Thyroid gland (tissue), 4 donors: ENCODE results near the gene NFASC. TPM values are rescaled to one million over a fixed set of nuclear protein-coding genes. Genes with fewer than 3 reads are reported as not detected.

ENCODE experiments used
- DNase-seq, 2 donors: peaks; one replicate each; pipeline ENCODE4 v3.0.0-alpha.2; 2019
- H3K27ac ChIP-seq, 3 donors: fragments of 200-600 bp; sonication (generic); 1 replicate in 2 of 3; 2 replicates in 1 of 3; pipeline ENCODE4 v1.5.1; 2016 to 2019; ENCODE audit warnings: mild to moderate bottlenecking in 1 of 3, moderate library complexity in 1 of 3
- H3K27me3 ChIP-seq: fragments of 200-600 bp; sonication (generic); one replicate; pipeline ENCODE4 v1.5.1; 2019
- H3K36me3 ChIP-seq, 2 donors: fragments of 200-600 bp; sonication (generic); one replicate each; pipeline ENCODE4 v1.5.1; 2016 to 2019
- H3K4me1 ChIP-seq, 2 donors: fragments of 200-600 bp; sonication (generic); one replicate each; pipeline ENCODE4 v1.5.1; 2017 to 2019
- H3K4me3 ChIP-seq, 3 donors: fragments of 200-600 bp; sonication (generic); replicated peaks in 1 of 3; 1 replicate in 2 of 3; 2 replicates in 1 of 3; pipeline ENCODE4 v1.5.1; 2016; ENCODE audit warnings: mild to moderate bottlenecking in 1 of 3
- H3K9me3 ChIP-seq: fragments of 200-600 bp; sonication (generic); one replicate; pipeline ENCODE4 v1.5.1; 2017
- CTCF ChIP-seq, 6 experiments: fragments of 200-600 bp in 3 of 6; fragments of 450-650 bp in 3 of 6; sonication (generic) in 3 of 6; IDR thresholded peaks; one replicate each; pipeline ENCODE4 v1.5.1; 2016 to 2019; ENCODE audit warnings: antibody characterized with exemption in 6 of 6, mild to moderate bottlenecking in 2 of 6, inconsistent platforms in 1 of 6, moderate library complexity in 1 of 6
- POLR2A ChIP-seq, 2 donors: fragments of 450-650 bp; IDR thresholded peaks; one replicate each; pipeline ENCODE4 v1.6.1; 2017; ENCODE audit warnings: antibody characterized with exemption in 2 of 2, mild to moderate bottlenecking in 2 of 2, moderate library complexity in 1 of 2
- WGBS, 2 donors: methylation state at CpG; one replicate each; pipeline ENCODE4 v1.1.5; 2017; 5-methylcytosine and 5-hydroxymethylcytosine counted together
- intact Hi-C: fragments of 100-400 bp; cut with DNase I; formaldehyde crosslinking; loops from one replicate; pipeline ENCODE4 v1.15.1; 2023
- total RNA-seq, 4 donors: library from RNA; depleted of rRNA; stranded (reverse); fragments of >200 nt; gene quantifications; one replicate each; pipeline ENCODE4 v1.2.3, GENCODE V29; 2016

NFASC gene
- total RNA-seq, 4 donors from 2014 or later, result 3.6 to 9.4 (median 3.9) TPM

- no peaks in the 10 kb centered on the region for H3K27me3 ChIP-seq
- 31 to 50% methylated on average over 13 of the region's 13 CpGs for WGBS, 2 donors
- DNase-seq, result peak; percentile 92 to 94
- H3K4me3 ChIP-seq, result no peak overlapping the region
- TF ChIP-seq POLR2A (IDR thresholded peaks at IDR 0.05), result no peak
- TF ChIP-seq CTCF (IDR thresholded peaks at IDR 0.05), result peak in 1 of 6 experiments; percentile 14
- H3K27ac ChIP-seq, result no peak overlapping the region
- H3K9me3 ChIP-seq, result no peaks in the 10 kb centered on the region
- no peaks in the 10 kb centered on the region for H3K36me3 ChIP-seq
- peaks cover 9 to 22% of the 10 kb centered on the region in 2 donors for H3K4me1 ChIP-seq
- intact Hi-C loops, result no loop called here
Measured at GRCh38 chr1:205012391-205013140, 141.9 kb downstream of the NFASC start.

- peaks cover 9 to 22% of the 10 kb centered on the region in 2 donors for H3K4me1 ChIP-seq
- peak; percentile 79 to 81 for DNase-seq
- H3K4me3 ChIP-seq, result no peak overlapping the region
- no peaks in the 10 kb centered on the region for H3K27me3 ChIP-seq
- 28 to 33% methylated on average over 6 of the region's 6 CpGs for WGBS, 2 donors
- H3K9me3 ChIP-seq, result no peaks in the 10 kb centered on the region
- intact Hi-C loops, result no loop called here
- TF ChIP-seq CTCF (IDR thresholded peaks at IDR 0.05) (no peak), POLR2A (IDR thresholded peaks at IDR 0.05) (no peak)
- H3K36me3 ChIP-seq, result no peaks in the 10 kb centered on the region
- no peak overlapping the region for H3K27ac ChIP-seq
Measured at GRCh38 chr1:205013683-205014367, 143.2 kb downstream of the NFASC start.

DNA sequence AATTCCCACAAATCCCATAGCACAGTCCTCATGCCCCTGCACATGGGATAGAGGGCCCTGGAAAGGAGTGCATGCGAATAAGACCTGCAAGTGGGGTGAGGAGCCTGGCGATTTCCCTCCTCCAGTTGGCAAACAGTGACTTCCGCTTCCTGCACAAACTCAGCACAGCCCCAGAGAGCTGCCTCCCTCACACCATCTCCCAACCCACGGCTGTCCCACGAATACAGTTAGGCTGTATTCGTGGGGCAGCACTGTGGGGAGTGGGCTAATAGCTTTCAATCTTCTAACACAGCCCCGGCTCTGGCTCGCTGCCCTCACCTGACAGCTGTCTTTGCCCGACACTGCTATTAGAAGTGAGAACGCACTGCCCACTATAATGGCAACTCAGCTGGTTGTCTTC, 144.1 kb downstream of the NFASC start:
- WGBS, 2 donors, result 58 to 71% methylated on average over 10 of the region's 10 CpGs
- Histone ChIP-seq H3K27me3 (no peaks in the 10 kb centered on the region), H3K27ac (no peak overlapping the region), H3K4me1 (peaks cover 9 to 22% of the 10 kb centered on the region in 2 donors), H3K4me3 (no peak overlapping the region), H3K36me3 (no peaks in the 10 kb centered on the region), H3K9me3 (no peaks in the 10 kb centered on the region)
- no peak for DNase-seq
- intact Hi-C loops, result no loop called here
- TF ChIP-seq CTCF (IDR thresholded peaks at IDR 0.05), result no peak
- no peak for TF ChIP-seq POLR2A (IDR thresholded peaks at IDR 0.05)

DNA sequence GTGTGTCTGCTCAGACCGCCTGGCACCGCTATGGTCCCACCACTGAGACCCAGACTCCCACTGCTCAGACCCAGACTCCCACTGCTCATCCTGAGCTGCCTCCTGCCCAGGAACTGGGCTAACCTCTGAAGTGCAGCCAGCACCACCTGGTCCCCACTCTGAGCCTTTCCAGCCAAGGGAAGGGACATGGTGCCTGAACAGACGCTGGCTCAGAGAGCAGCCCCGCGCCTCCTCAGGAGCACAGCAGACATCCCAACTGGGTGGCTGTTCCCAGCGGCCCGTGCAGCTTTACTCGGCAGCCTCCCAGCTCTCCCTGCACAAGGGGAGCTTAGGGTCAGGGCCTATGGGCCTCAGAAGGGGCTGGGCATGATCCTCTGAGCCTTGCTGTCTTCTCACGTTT, 144.6 kb downstream of the NFASC start:
- WGBS, 2 donors, result 80 to 91% methylated on average over 4 to 7 of the region's 9 CpGs

More for the DNA sequence above, 144.6 kb downstream of the NFASC start:
- TF ChIP-seq POLR2A (IDR thresholded peaks at IDR 0.05) (no peak), CTCF (IDR thresholded peaks at IDR 0.05) (no peak)
- H3K4me3 ChIP-seq, result no peak overlapping the region
- no peaks in the 10 kb centered on the region for H3K36me3 ChIP-seq
- peaks cover 9 to 22% of the 10 kb centered on the region in 2 donors for H3K4me1 ChIP-seq
- H3K27ac ChIP-seq, result no peak overlapping the region
- no peak for DNase-seq
- intact Hi-C loops, result no loop called here
- H3K9me3 ChIP-seq, result no peaks in the 10 kb centered on the region
- no peaks in the 10 kb centered on the region for H3K27me3 ChIP-seq
